Measurements from ENCODE around the gene PARVB.

DNA sequence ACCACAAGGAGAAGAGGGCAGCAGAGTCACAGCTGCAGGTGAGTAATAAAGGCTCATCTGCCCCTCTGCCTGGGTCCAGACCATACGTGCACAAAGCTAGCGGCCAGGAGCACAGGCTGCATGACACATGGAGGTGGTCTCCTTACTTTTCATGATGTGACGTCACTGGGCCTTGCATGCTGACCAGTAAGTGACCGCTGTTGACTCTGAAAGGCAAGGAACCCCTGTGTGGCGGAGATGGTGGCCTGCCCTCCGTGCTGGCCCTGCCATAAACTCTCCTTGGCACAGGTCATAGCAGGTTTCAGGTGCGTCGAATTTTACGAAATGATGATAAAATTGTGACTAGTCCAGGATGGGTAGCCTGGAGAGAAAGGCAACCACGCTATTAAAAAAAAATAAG lies 149.1 kb downstream of the PARVB start:
- TF ChIP-seq, protein P1, sequence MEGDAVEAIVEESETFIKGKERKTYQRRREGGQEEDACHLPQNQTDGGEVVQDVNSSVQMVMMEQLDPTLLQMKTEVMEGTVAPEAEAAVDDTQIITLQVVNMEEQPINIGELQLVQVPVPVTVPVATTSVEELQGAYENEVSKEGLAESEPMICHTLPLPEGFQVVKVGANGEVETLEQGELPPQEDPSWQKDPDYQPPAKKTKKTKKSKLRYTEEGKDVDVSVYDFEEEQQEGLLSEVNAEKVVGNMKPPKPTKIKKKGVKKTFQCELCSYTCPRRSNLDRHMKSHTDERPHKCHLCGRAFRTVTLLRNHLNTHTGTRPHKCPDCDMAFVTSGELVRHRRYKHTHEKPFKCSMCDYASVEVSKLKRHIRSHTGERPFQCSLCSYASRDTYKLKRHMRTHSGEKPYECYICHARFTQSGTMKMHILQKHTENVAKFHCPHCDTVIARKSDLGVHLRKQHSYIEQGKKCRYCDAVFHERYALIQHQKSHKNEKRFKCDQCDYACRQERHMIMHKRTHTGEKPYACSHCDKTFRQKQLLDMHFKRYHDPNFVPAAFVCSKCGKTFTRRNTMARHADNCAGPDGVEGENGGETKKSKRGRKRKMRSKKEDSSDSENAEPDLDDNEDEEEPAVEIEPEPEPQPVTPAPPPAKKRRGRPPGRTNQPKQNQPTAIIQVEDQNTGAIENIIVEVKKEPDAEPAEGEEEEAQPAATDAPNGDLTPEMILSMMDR (conservative IDR thresholded peaks at IDR 0.05 in 1 of 2, IDR thresholded peaks at IDR 0.05 in 1 of 2; ENCODE audit: low read depth in 1 of 2, low read length in 2 of 2), result no peak
- no peak for TF ChIP-seq EZH2 (IDR thresholded peaks at IDR 0.05; ENCODE audit: low read length, missing control alignments)
